GM12878 (cell line): ENCODE data around the gene HCK. TPM values are rescaled to one million over a fixed set of nuclear protein-coding genes. Genes with fewer than 3 reads are reported as not detected.

ENCODE experiments used
- ATAC-seq: fragments of 200-7000 bp; cut with Tn5 transposase; 3 replicates; pipeline ENCODE4 v1.9.1; 2020; ENCODE audit warnings: mild to moderate bottlenecking, moderate library complexity
- BruUV-seq: library from RNA; stranded (reverse); fragments of 400-500 nt; replicated peaks from 2 replicates; lab custom pipeline; 2021; lab: Mats Ljungman, UMichigan
- CTCF ChIA-PET: fragments of 300-600 bp; sonication (Branson Sonifier 250); formaldehyde crosslinking; extraction: SDS; loops from one replicate; lab custom pipeline; 2021; ENCODE audit warnings: inconsistent platforms; lab: Yijun Ruan, JAX
- POLR2A ChIA-PET: fragments of 350-600 bp; formaldehyde crosslinking; extraction: SDS; loops from one replicate; lab custom pipeline; 2021; ENCODE audit warnings: inconsistent platforms; lab: Charles Lee
- RAD21 ChIA-PET: fragments of 300-600 bp; sonication (Branson Sonifier 250); formaldehyde crosslinking; loops from one replicate; lab custom pipeline; 2023; ENCODE audit warnings: antibody characterized with exemption; ENCODE audit not compliant: unreplicated experiment; lab: Charles Lee
- SMC1A ChIA-PET: fragments of 300-600 bp; sonication (Branson Sonifier 250); formaldehyde crosslinking; loops from one replicate; lab custom pipeline; 2023; ENCODE audit not compliant: unreplicated experiment, uncharacterized antibody; lab: Charles Lee
- DNase-seq: peaks from one replicate; pipeline ENCODE4 v3.0.0-alpha.2; 2011; ENCODE audit warnings: low read depth, low spot score
- FAIRE-seq: peaks from 3 replicates; lab custom pipeline; 2011; peaks lifted over from hg19 to GRCh38; lab: Jason Lieb, UNC
- H2AFZ ChIP-seq: 2 replicates; pipeline ENCODE4 v1.6.0; 2011; ENCODE audit warnings: low read depth, low read length, control low read depth; ENCODE audit not compliant: control insufficient read depth
- H3K27ac ChIP-seq: 2 replicates; pipeline ENCODE4 v1.5.1; 2011; ENCODE audit warnings: control low read depth; ENCODE audit not compliant: control insufficient read depth, insufficient read depth
- H3K27me3 ChIP-seq, 2 experiments: replicated peaks in 1 of 2; 2 replicates each; pipeline versions ENCODE4 v1.6.0 to v1.6.1; 2011; ENCODE audit warnings: low read length in 1 of 2; ENCODE audit not compliant: control insufficient read depth in 2 of 2, insufficient read depth in 2 of 2
- H3K36me3 ChIP-seq, 2 experiments: 2 replicates each; pipeline ENCODE4 v1.5.1; 2011; ENCODE audit warnings: low read length in 1 of 2; ENCODE audit not compliant: control insufficient read depth in 2 of 2, insufficient read depth in 2 of 2
- H3K4me1 ChIP-seq: 2 replicates; pipeline ENCODE4 v1.6.1; 2011; ENCODE audit warnings: mild to moderate bottlenecking, low read length, moderate library complexity, mixed read lengths; ENCODE audit not compliant: control insufficient read depth, insufficient read depth
- H3K4me2 ChIP-seq: 2 replicates; pipeline ENCODE4 v1.6.0; 2011; ENCODE audit warnings: control low read depth; ENCODE audit not compliant: control insufficient read depth, insufficient read depth
- H3K4me3 ChIP-seq: fragments of 200-600 bp; sonication (generic); 2 replicates; pipeline ENCODE4 v1.5.1; 2016
- H3K79me2 ChIP-seq: 2 replicates; pipeline ENCODE4 v1.6.0; 2011; ENCODE audit warnings: low read length; ENCODE audit not compliant: control insufficient read depth, insufficient read depth
- H3K9ac ChIP-seq: 2 replicates; pipeline ENCODE4 v1.8.0; 2011; ENCODE audit warnings: low read length, control low read depth, mixed read lengths; ENCODE audit not compliant: control insufficient read depth, insufficient read depth
- H3K9me3 ChIP-seq: replicated peaks from 3 replicates; pipeline ENCODE4 v1.5.1; 2011; ENCODE audit warnings: mild to moderate bottlenecking, low read length; ENCODE audit not compliant: control insufficient read depth, insufficient read depth
- H4K20me1 ChIP-seq: 2 replicates; pipeline ENCODE4 v1.6.0; 2011; ENCODE audit not compliant: control insufficient read depth, insufficient read depth
- BCLAF1 ChIP-seq: fragments of 450-650 bp; IDR thresholded peaks from 2 replicates; pipeline ENCODE4 v1.6.1; 2017; ENCODE audit warnings: antibody characterized with exemption, mild to moderate bottlenecking, moderate library complexity
- CEBPB ChIP-seq, 2 experiments: fragments of 150-350 bp in 1 of 2; IDR thresholded peaks; 2 replicates each; pipeline ENCODE4 v1.6.1; 2012 to 2014; ENCODE audit warnings: low read depth in 2 of 2, low read length in 2 of 2, borderline replicate concordance in 1 of 2, inconsistent platforms in 1 of 2
- DPF2 ChIP-seq: fragments of 450-650 bp; IDR thresholded peaks from 2 replicates; pipeline ENCODE4 v1.6.1; 2017; ENCODE audit warnings: mild to moderate bottlenecking
- EGR1 ChIP-seq, 2 experiments: IDR thresholded peaks; 1 replicate in 1 of 2; 2 replicates in 1 of 2; pipeline ENCODE4 v1.6.1; 2011 to 2012; ENCODE audit warnings: low read depth in 2 of 2, low read length in 2 of 2, borderline replicate concordance in 1 of 2, mild to moderate bottlenecking in 1 of 2, moderate library complexity in 1 of 2
- IKZF2 ChIP-seq, 2 experiments: fragments of 450-650 bp; IDR thresholded peaks; 2 replicates each; pipeline ENCODE4 v1.6.1; 2017; ENCODE audit warnings: mild to moderate bottlenecking in 2 of 2, moderate library complexity in 2 of 2
- WGBS: methylation state at CpG from one replicate; pipeline ENCODE4 v1.1.6; 2016; ENCODE audit warnings: low lambda C conversion rate; ENCODE audit not compliant: insufficient replicate concordance, insufficient coverage; ENCODE audit errors: missing lambda C conversion rate; 5-methylcytosine and 5-hydroxymethylcytosine counted together
- in situ Hi-C: fragments of 300-500 bp; cut with MboI; formaldehyde crosslinking; loops from 9 replicates; pipeline ENCODE4 v1.14.3; 2018; ENCODE audit warnings: mixed read lengths
- intact Hi-C: fragments of 100-400 bp; cut with micrococcal nuclease; formaldehyde crosslinking; loops from one replicate; pipeline ENCODE4 v1.14.2; 2022; ENCODE audit not compliant: unreplicated experiment
- polyA plus RNA-seq, 11 experiments: library from polyadenylated mRNA; depleted of rRNA in 4 of 11; unstranded in 6 of 11; stranded (reverse) in 5 of 11; fragments of >200 nt; fragmentation: Nextera tagmentation in 4 of 11; fragmentation: Illumina TruSeq in 1 of 11; extraction: Ambion mirVana in 4 of 11; extraction: Trizol in 1 of 11; gene quantifications; 1 replicate in 1 of 11; 2 replicates in 10 of 11; pipeline versions ENCODE4 v1.2.1 to v1.2.3, GENCODE V29; 2011 to 2016; ENCODE audit warnings: inconsistent platforms in 2 of 11, missing spikeins in 2 of 11, low read depth in 1 of 11
- total RNA-seq, 4 experiments: library from RNA; depleted of rRNA in 3 of 4; stranded (reverse); fragments of >200 nt in 3 of 4; fragmentation: Illumina TruSeq in 1 of 4; extraction: Trizol in 1 of 4; gene quantifications; 2 replicates each; pipeline versions ENCODE4 v1.2.1 to v1.2.3, GENCODE V29; 2013 to 2021

HCK gene
- total and polyA plus RNA-seq, 10 of the 15 experiments (the other 5 are each of a cell fraction or from before 2014, with no cell fraction given): 1.3 to 30.3 (median 18.5) TPM

GRCh38 chr20:32053648-32054047 lies 1.6 kb downstream of the HCK start (continued):
- TF ChIP-seq EGR1 (IDR thresholded peaks at IDR 0.05; ENCODE audit: borderline replicate concordance in 1 of 2, low read depth in 2 of 2, low read length in 2 of 2) (no peak), CEBPB (IDR thresholded peaks at IDR 0.05; ENCODE audit: borderline replicate concordance in 1 of 2, low read depth in 2 of 2, low read length in 2 of 2) (no peak), IKZF2 (IDR thresholded peaks at IDR 0.05) (no peak)

GRCh38 chr20:32056708-32057483 lies 4.9 kb downstream of the HCK start:
- H3K9ac ChIP-seq: peak overlapping the region; percentile 1; the same call in 1 of the 2 replicates
- DNase-seq: no peak
- H3K27me3 ChIP-seq: peaks cover 1 to 7% of the 10 kb centered on the region in 2 experiments
- TF ChIP-seq DPF2 (peak; percentile 58), BCLAF1 (no peak)
- ATAC-seq: no peak
- FAIRE-seq: no peak
- peak overlapping the region; percentile 13; the same call in 1 of the 2 replicates for H3K27ac ChIP-seq
- 0 out of 2 replicates have a peak overlapping the region, but pooled peaks have one; percentile 16 for H3K4me3 ChIP-seq
- H3K4me1 ChIP-seq: peaks cover 6% of the 10 kb centered on the region; the same call in 1 of the 2 replicates
- ChIA-PET RAD21 (interaction anchor here (1.2 to 17.3 kb wide), 4 partner anchors 9 to 33 kb away, joined by 3 to 215 read pairs (median 4); no protein-coding TSS in a partner anchor), SMC1A (interaction anchor here (1.3 to 6.5 kb wide), 4 partner anchors 10 to 35 kb away, joined by 5 to 42 read pairs (median 10); no protein-coding TSS in a partner anchor), CTCF (interaction anchor here (0.6 to 10.5 kb wide), 3 partner anchors 17 to 34 kb away, joined by 3 to 106 read pairs (median 6); no protein-coding TSS in a partner anchor), POLR2A (interaction anchor here (0.9 to 2.6 kb wide), 4 partner anchors 8 to 21 kb away, joined by 3 to 16 read pairs (median 4); no protein-coding TSS in a partner anchor)
- in situ Hi-C loops: no loop called here
- no peaks in the 10 kb centered on the region for H3K9me3 ChIP-seq
- H3K36me3 ChIP-seq: no peaks in the 10 kb centered on the region
- peaks cover 8% of the 10 kb centered on the region for H3K79me2 ChIP-seq
- peak overlapping the region; percentile 5; the same call in 1 of the 2 replicates for H3K4me2 ChIP-seq
- no TSS peak for BruUV-seq
- no peak overlapping the region for H2AFZ ChIP-seq
- intact Hi-C loops: no loop called here
- WGBS: 51% methylated on average over 10 of the region's 10 CpGs
- H4K20me1 ChIP-seq: no peaks in the 10 kb centered on the region; the same call in 1 of the 2 replicates
